Retinal pigment epithelial cell (primary cell): ENCODE measurements around the gene PGBD1.
"Not testable (repeated sequence)": the region's sequence is repeated elsewhere in the genome, so short reads cannot be mapped to it uniquely, and the experiment has no call there.

Source experiments
- DNase-seq: peaks from one replicate; pipeline ENCODE4 v3.0.0-alpha.2; 2010; ENCODE audit warnings: low read depth
- H3K4me3 ChIP-seq: 2 replicates; pipeline ENCODE4 v1.5.1; 2011; ENCODE audit warnings: mild to moderate bottlenecking, low read length, control low read depth, moderate library complexity
- CTCF ChIP-seq: conservative IDR thresholded peaks from 2 replicates; pipeline ENCODE4 v1.5.1; 2011; ENCODE audit warnings: low read depth, low read length, control low read depth, inconsistent platforms

PGBD1 gene

GRCh38 chr6:28291573-28291972 lies 10.2 kb downstream of the PGBD1 start:
- H3K4me3 ChIP-seq, result no peak overlapping the region
- DNase-seq, result no peak
- no peak for TF ChIP-seq CTCF

GRCh38 chr6:28295326-28295725 lies 14.0 kb downstream of the PGBD1 start:
- TF ChIP-seq CTCF, result no peak
- H3K4me3 ChIP-seq, result no peak overlapping the region
- DNase-seq, result no peak

- DNase-seq, result no peak
- H3K4me3 ChIP-seq, result no peak overlapping the region
- TF ChIP-seq CTCF, result no peak
Observed at GRCh38 chr6:28296520-28297060, 15.2 kb downstream of the PGBD1 start.

GRCh38 chr6:28303570-28303969 lies 22.2 kb downstream of the PGBD1 start:
- no peak for DNase-seq
- no peak for TF ChIP-seq CTCF
- H3K4me3 ChIP-seq, result no peak overlapping the region

GRCh38 chr6:28306363-28306762 lies 25.0 kb downstream of the PGBD1 start:
- not testable (repeated sequence) for DNase-seq

GRCh38 chr6:28311139-28311823 lies 29.9 kb downstream of the PGBD1 start:
- H3K4me3 ChIP-seq, result no peak overlapping the region
- TF ChIP-seq CTCF, result no peak
- DNase-seq, result peak; percentile 97

More at GRCh38 chr6:28306363-28306762, 25.0 kb downstream of the PGBD1 start:
- not testable (repeated sequence) for H3K4me3 ChIP-seq

GRCh38 chr6:28312939-28313338 lies 31.6 kb downstream of the PGBD1 start:
- DNase-seq, result no peak
- no peak overlapping the region for H3K4me3 ChIP-seq
- no peak for TF ChIP-seq CTCF
